ENCODE results near the gene YTHDC2.

Gene YTHDC2

DNA sequence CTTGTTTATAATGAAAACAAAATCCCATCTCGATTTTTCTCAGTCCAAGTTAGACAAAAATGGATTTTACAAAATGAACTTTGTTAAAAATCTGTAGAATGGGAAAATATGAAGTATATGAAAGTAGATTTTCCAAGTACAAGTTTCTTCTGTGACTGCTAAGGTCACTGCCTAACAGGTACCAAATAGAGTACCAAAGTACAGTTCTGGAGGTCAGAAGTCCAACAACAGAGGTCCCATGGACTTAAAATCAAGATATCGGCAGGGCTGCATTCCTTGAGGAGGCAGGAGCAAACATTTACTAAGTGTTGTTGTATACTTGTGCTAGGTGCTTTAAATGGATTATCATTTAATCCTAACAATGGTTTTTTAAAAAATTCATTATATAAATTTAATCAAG, 5.9 kb downstream of the YTHDC2 start:
- no peak for DNase-seq (ENCODE audit: low read depth, low spot score)

GRCh38 chr5:113520429-113520828, 6.9 kb downstream of the YTHDC2 start:
- DNase-seq (ENCODE audit: low read depth, low spot score): peak; percentile 40

DNA sequence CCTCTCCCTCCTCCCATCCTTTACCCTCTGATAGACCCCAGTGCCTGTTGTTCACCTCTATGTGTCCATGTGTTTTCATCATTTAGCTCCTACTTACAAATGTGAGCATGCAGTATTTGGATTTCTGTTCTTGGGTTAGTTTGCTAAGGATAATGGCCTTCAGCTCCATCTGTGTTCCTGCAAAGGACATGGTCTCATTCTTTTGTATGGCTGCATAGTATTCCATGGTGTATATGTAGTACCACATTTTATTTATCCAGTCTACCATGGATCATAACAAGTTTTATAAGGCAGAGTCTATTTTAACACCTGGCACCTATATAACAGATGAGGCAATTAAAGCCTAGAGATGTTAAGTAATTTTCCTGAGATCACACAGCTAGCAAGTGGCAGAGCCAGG, 7.4 kb downstream of the YTHDC2 start:
- DNase-seq (ENCODE audit: low read depth, low spot score): no peak

- DNase-seq (ENCODE audit: low read depth, low spot score): no peak
These were observed 9.7 kb downstream of the YTHDC2 start for GRCh38 chr5:113523168-113523567.

- no peak for DNase-seq (ENCODE audit: low read depth, low spot score)
These were observed 11.4 kb downstream of the YTHDC2 start for GRCh38 chr5:113524927-113525326.

DNA sequence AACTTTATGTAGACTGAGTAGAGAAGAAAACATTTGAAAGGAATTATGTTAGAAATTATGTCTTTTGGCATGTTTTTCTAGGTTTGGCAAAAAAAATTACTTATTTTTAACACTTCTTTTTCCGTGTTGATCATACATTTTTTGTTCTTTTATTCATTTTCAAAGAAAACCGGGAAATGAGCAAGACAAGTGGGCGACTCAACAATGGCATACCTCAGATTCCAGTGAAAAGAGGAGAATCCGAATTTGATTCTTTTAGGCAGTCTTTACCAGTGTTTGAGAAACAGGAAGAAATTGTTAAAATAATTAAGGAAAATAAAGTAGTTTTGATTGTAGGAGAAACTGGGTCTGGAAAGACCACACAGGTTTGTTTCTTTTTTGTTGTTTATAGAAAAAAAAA, 12.9 kb downstream of the YTHDC2 start:
- DNase-seq (ENCODE audit: low read depth, low spot score): peak; percentile 19

DNA sequence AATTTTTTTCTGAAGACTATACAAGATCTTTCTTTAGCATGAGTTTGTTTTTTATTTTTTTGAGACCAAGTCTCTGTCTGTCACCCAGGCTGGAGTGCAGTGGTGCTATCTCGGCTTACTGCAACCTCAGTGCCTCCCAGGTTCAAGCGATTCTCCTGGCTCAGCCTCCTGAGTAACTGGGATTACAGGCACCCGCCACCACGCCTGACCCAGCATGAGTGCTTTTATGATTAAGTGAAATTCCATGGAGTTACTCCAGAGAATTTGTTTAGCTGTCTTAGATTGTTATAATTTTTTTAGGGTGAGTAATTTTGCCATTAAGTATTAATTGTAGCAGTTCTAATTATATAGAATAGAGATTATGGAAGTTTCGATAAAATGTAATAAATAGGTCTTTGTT, 14.3 kb downstream of the YTHDC2 start:
- DNase-seq (ENCODE audit: low read depth, low spot score): no peak

- DNase-seq (ENCODE audit: low read depth, low spot score): no peak
These were observed 18.1 kb downstream of the YTHDC2 start for GRCh38 chr5:113531481-113532159.

DNA sequence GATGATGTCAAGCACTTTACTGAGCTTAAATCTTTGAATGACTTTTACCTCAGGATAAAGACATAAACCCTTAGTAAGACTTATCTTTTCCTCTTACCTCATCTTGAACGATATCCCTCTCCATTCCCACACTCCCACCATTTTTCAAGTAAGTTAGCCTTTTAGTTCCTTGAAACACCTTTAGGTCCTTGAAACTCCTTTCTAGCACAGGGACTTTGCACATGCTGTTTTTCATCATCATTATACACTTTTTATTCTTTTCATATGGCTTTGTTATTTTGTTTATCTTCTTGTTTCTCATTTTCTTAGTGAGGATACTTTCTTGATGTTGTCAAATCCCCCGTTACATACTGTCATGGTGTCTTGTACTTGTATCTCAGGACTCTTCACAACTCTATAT, 24.8 kb downstream of the YTHDC2 start:
- DNase-seq (ENCODE audit: low read depth, low spot score): no peak

DNA sequence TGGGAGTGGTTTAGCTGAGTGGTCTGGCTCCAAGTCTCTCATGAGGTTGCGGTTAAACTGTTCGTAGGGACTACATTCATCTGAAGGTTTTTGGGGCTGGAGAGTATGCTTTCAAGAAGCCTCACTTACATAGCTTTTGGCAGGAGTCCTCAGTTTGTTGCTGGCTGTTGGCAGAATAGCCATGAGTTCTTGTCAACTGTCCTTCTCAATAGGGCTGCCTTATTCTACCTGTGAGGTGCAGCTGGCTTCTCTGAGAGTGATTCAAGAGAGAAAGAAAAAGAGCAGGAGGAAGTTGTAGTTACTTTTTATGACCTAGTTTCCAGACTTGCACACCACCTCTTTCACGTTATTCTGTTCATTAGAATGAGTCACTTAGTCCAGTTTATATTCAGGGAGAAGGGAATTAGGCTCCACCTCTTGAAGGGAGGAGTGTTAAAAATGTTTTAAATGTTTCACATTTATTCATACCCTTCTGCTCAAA, 33.2 kb downstream of the YTHDC2 start:
- peak; percentile 34 for DNase-seq (ENCODE audit: low read depth, low spot score)

DNA sequence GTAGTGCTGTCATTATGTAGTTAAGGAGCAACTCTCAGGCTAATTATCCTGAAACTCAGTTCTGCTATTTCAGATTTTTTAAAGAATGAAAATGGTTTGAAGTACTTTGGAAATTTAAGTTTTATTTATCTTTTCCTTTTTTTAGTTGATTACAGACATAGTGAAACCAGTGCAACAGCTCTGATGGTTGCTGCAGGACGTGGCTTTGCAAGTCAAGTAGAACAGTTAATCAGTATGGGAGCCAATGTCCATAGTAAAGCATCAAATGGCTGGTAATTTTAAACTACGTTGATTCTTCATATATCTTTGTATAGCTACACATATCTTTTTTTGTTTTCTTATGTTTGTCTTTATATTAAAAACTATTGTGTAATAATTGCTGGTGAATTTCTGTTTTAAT, 34.9 kb downstream of the YTHDC2 start:
- no peak for DNase-seq (ENCODE audit: low read depth, low spot score)

GRCh38 chr5:113552137-113552536, 38.6 kb downstream of the YTHDC2 start:
- DNase-seq (ENCODE audit: low read depth, low spot score): no peak

DNA sequence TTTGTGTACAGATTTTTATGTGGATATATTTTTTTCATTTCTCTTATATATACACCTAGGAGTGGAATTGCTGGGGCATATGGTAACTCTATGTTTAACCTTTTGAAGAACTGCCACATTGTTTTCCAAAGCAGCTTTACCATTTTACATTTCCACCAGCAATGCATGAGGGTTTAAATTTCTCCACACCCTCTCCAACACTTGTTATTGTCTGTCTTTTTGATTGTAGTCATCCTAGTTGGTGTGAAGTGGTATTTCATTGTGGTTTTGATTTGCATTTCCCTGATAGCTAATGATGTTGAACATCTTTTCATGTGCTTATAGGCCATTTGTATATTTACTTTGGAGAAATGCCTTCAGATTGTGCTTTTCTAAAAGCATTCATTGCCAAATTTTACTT, 39.1 kb downstream of the YTHDC2 start:
- peak; percentile 4 for DNase-seq (ENCODE audit: low read depth, low spot score)

GRCh38 chr5:113562828-113563400, 49.4 kb downstream of the YTHDC2 start:
- no peak for DNase-seq (ENCODE audit: low read depth, low spot score)

DNA sequence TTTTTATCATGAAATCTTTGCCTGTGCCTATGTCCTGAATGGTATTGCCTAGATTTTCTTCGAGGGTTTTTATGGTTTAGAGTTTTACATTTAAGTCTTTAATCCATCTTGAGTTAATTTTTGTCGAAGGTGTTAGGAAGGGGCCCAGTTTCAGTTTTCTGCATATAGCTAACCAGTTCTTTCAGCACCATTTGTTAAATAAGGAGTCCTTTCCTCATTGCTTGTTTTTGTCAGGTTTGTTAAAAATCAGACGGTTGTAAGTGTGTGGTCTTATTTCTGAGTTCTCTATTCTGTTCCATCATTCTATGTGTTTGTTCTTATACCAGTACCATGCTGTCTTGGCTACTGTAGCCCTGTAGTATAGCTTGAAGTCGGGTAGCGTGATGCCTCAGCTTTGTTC, 55.9 kb downstream of the YTHDC2 start:
- no peak for DNase-seq (ENCODE audit: low read depth, low spot score)

- peak; percentile 2 for DNase-seq (ENCODE audit: low read depth, low spot score)
These were observed 59.2 kb downstream of the YTHDC2 start for GRCh38 chr5:113572716-113573115.

GRCh38 chr5:113574417-113574816, 60.9 kb downstream of the YTHDC2 start:
- DNase-seq (ENCODE audit: low read depth, low spot score): peak; percentile 94

- no peak for DNase-seq (ENCODE audit: low read depth, low spot score)
These were observed 61.6 kb downstream of the YTHDC2 start for GRCh38 chr5:113575074-113575473.

DNA sequence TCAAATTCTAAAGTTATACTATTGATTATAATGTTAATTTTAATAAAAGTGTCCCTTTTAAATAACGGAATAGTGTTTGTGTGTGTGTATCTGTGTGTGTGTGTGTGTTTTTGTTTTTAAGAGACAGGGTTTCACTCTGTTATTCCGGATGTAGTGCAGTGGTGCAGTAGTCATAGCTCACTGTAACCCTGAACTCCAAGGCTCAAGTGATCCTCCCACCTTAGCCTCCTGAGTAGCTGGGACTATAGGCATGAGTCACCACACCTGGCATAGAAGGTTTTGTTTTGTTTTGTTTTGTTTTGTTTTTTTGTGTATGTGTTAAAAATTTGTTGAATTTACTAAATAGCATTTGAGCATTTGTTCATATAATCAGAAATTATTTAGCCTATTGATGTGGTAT, 64.6 kb downstream of the YTHDC2 start:
- DNase-seq (ENCODE audit: low read depth, low spot score): no peak

GRCh38 chr5:113581388-113581787, 67.9 kb downstream of the YTHDC2 start:
- no peak for DNase-seq (ENCODE audit: low read depth, low spot score)

GRCh38 chr5:113598150-113598549, 84.7 kb downstream of the YTHDC2 start:
- no peak for DNase-seq (ENCODE audit: low read depth, low spot score)

- no peak for DNase-seq (ENCODE audit: low read depth, low spot score)
These were observed 85.4 kb downstream of the YTHDC2 start for GRCh38 chr5:113598926-113599325.

GRCh38 chr5:113600255-113600905, 86.9 kb downstream of the YTHDC2 start:
- no peak for DNase-seq (ENCODE audit: low read depth, low spot score)
